GM18508 (cell line): ENCODE data around the gene CCDC149.
"Not testable (repeated sequence)": the region's sequence is repeated elsewhere in the genome, so short reads cannot be mapped to it uniquely, and the experiment has no call there.

ENCODE experiments used
- ATAC-seq: cut with Tn5 transposase; IDR thresholded peaks from one replicate; pipeline ENCODE4 v1.9.1; 2021; ENCODE audit warnings: moderate number of reproducible peaks; ENCODE audit not compliant: insufficient read depth, unreplicated experiment

The CCDC149 gene

DNA sequence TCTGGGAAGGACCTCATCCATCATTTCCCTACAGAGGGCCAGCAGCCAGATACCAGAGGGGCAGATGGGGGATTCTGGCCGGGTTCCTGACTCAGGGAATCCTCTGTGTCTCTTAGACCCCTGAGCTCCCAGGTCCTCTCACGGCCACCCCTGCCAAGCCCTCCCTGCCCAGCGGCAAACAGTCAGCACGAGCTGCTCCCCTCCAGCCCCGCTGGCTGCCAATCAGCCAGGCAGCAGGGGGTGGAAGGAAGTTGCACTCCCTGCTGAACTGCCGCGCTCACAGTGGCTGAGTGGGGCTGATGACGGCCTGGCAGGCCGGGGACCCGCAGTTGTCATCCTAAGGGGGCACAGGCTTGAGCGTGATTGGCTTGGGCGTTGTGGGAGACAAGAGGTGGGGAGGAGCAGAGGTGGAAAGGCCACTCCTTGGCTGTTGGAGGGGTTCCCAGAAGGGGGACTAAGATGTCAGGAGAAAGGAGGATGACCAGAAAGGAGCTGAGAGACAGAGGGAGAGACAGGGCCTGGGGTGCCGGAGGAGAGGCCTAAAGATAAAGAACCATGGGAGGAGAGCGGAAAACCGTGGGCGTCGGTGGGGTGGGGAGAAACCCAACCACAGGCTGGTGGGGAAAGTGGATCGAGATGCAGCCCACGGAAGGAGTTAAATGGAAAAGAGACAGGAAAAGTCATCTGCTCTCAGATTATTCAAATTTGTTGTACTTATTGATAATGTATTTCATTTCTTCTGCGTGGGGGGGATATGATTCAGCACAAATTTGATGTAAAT, 4.4 kb upstream of the CCDC149 start:
- ATAC-seq, result no peak

DNA sequence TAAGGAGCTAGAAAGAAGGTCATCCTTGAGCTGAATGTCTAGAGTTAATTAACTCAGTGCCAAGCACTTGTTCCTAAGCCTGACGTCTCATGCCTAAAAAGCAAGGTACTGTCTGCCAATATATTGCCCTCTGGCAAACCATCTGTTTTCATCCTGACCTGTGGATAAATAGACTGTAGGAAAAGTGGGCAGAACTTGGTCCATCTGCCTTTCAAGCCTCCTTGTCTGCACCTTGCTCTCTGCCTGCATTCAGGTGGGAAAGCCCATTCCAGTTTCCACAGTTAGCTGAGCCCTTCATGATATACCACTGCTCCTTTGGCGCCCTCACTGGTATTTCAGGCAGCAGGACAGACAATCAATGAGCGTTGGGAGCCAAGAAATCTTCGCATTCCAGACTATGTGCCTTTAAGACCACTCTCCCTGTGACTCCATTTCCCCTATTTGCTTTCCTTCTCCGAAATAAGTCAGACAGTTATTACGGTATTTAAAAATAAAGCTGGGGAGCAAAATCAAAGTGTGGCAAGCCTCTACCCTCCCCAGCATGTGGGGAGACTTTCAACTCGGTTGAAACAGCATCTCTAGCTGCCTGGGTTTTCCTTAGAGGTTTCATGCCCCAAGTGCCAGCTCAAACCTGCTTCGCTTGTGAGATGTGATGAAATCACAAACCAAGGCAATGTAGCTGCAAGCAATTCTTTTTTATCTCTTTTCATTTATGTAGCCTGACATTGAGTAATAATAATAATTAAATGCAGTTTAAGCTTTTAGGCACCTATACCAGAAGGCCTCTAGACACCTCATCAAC, 2.5 kb upstream of the CCDC149 start:
- ATAC-seq, result no peak

DNA sequence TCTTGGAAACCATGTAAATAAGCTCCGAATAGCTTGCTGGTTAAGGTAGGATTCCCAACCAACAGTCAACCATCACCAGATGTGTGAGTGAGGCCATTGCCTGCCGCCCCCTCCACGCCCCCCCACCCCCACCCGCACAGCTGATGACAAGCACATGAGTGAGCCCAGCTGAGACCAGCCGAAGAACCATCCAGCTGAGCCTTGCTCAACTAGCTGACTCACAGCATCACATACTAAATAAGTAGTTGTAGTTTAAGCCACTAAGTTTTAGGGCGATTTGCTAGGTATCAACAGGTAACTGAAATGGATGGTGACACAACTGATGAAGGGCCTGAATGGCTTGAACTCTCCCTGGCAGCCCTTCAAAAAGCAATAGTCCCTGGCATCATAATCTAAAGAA, 1.6 kb upstream of the CCDC149 start:
- ATAC-seq, result no peak

DNA sequence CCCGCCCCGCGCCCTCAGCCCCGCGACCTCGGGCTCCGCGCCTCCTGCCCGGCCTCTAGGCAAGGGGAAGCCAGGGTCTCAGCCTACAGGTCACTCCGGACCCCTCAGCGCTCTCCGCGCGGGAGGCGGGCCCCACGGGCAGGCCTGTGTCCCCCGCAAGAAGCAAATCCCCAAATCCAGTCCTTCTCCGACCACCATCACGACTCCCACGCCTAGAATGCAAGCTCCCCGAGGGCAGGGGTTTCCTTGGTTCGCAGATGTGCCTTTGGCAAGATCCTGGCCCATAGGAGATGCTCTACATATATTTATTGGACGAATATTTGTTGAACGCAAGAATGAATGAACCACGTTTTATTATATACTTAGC, 260 bp upstream of the CCDC149 start:
- no peak for ATAC-seq

DNA sequence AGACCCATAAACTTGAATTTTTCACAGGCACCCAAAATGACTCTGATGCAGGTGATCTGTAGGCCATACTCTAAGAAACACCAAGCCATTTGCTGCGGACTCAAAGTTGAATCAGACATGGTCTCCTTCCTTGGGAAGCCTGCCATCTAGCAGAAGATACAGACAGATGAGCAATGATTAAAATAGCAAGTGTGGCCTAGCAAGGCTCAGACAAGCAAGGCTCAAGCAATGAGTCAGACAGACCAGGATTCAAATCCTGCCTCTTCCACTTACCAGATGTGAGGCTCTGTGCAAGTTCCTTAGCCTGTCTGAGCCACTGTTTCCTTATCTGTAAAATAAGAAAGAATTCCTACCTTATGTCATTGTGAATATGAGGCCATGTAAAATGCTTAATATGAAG, 2.3 kb downstream of the CCDC149 start:
- no peak for ATAC-seq

DNA sequence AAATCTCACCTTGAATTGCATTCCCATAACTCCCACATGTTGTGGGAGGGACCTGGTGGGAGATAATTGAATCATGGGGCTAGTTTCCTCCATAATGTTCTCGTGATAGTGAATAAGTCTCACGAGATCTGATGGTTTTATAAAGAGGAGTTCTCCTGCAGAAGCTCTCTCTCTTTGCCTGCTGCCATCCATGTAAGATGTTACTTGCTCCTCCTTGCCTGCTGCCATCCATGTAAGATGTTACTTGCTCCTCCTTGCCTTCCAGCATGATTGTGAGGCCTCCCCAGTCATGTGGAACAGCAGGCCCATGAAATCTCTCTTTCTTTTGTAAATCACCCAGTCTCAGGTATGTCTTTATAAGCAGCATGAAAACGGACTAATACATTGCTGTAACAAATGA, 3.2 kb downstream of the CCDC149 start:
- ATAC-seq, result not testable (repeated sequence)

DNA sequence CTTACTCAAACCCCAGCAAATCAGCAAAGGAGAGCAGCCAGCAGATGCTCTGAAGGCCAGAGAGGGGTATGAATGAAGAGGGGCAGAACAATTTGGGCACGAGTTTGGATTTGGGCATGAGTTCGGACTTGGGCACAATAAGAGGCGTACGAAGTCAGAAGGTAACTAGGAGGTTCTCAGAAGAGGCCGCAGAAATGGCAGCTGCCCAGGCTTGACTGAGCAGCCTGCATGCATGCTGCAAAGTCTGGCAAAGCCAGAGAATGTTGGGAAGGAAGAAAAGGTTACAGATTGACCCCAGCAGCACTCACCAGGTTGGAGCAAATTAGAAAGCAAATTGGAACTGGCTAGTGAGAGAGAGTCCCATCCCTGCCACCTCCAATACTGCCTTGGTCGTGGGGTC, 15.2 kb downstream of the CCDC149 start:
- no peak for ATAC-seq

DNA sequence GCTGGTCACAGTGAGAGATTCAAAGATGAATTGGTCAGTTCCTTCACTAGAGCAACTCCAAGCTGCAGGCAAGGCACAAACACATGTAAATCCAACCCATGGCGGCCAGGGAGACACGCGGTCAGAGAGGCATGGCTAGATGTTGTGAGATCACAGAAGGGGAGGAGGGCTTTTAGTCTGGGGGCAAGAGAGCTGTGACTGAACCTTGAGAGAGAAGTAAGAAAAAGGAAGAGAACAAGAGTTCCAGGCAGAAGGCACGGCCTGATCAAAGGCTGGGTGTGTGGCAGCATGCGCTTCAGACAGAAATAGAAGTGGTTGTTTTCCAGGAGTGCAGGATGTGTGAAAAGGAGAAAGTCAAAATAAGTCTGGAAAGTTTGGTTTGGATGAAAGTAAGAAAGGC, 15.9 kb downstream of the CCDC149 start:
- no peak for ATAC-seq

DNA sequence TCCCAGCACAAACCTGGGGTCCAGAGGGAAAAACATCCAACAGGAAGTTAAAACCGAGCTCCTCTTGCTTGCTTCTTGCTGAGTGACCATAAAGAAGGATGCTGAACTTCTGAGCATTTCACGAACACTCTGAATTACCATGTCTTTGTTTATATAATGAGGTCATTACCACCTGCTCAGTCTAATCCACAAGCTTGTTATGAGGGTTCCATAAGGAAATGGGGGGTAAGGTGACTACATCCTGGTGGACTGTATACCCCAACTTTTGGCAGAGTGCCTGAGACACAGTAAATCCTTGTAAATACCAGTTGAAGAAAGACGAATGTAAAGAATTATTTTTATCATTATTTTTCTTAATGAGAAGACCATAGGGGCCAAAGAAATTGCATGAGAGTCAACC, 16.8 kb downstream of the CCDC149 start:
- no peak for ATAC-seq

DNA sequence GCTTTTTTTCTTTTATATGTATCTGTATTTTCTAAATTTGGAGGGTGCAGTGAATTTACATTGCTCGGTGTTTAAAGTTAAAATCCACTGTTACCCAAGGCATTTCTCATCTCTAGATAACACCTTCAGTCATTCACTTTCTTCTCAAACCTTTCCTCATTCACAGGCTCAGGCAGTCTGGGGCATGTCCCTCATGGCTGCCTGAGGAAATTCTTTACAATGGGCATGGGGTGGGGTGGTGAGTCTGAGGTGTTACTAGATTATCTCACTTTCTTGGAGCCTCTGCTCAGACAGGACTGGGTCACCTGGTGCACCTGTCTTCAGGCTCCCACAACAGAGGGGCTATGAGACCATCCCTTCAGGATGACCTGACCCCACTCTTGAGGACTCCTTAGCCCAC, 17.4 kb downstream of the CCDC149 start:
- ATAC-seq, result no peak

DNA sequence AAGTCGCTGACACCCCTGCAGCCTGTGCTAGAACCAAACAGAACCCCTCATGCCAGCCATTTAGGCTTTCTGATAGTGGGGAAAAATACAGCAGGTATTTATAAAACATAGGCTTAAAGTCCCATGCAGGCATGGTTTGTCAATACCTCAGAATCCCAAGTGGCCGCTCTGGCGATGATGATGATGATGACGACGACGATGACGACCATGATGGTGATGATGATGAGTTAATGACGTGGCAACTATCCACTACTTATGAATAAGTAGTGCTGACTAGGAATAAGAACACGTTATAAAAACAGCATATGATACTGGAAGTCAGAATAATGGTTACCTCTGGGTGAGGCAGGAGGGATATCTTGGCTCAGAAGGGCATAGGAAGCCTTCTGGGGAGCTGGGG, 18.0 kb downstream of the CCDC149 start:
- no peak for ATAC-seq

DNA sequence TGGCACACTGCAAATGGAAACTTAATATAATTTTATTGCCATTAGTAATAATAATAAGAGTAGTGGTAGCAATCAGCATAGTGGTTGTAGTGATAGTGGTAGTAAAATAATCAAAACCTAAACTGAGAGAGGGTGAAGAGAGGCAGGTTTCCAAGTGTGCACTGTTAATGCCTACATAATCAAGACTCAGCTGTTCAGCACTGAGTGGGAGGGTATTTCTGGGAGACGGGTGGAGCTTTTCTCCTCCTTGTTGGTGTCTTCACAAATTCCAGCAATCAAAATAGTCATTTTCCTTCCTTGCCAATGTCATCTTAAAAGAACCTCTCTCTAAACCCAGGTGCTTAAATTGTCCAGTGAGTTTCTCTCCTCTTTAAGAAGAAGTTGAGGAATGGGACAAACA, 18.6 kb downstream of the CCDC149 start:
- ATAC-seq, result no peak

DNA sequence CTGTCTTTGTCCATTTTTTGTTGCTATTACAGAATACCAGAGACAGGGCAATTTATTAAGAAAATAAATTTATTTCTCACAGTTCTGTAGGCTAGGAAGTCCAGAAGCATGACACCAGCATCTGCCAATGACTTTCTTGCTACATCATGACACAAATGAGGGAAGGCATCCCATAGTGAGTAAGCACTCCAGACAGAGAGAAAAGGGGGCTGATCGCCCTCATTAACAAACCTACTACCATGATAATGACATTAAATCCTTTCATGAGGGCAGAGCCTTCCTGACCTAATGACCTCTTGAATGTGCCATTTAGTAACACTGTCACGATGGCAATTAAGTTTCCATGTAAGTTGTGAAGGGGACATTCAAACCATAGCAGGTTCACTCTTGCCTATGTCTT, 20.1 kb downstream of the CCDC149 start:
- no peak for ATAC-seq

DNA sequence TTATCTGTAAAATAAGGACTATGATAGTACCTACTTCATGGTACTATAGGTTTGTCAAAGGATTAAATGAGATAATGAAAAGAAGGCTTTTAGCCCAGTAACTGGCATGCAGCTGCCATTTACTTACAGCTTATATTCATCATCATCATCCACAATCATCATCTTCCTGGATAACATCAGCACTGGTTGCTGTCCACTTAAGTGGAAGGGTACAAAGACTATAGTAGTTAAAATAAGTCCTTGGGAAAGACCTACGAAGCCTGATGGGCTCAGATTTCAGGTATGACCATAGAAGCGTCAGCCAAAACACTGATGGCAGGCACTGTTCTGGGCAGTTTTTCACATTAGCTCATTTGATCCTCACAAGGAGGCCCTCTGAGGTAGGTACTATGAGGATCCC, 20.6 kb downstream of the CCDC149 start:
- ATAC-seq, result no peak

DNA sequence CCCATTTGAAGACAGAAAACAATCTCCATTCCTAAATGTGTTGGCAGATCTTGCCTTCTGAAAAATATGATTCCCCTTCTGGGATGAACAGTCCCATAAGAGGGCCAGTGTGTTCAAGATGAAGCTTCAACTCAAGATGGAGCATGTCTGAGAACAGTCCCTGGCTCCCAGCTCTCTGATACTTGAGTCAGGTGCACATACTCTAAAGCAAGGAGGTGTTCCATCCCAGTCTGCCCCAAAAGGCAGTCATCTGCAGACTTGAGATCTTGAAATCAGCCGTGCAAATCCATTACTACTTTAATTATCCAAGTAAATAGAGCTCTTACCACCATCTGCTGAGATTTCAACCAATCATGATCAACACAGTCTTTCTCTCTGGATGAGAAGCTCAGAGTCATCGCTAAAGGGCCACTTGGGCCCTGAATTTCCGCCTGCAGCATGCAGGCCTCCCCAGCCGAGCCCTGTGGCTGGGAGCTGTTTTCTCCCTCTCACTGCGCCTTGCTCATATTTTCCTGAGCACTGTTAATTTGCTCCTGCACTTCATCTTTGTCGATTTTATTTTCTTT, 22.2 kb downstream of the CCDC149 start:
- ATAC-seq, result no peak

DNA sequence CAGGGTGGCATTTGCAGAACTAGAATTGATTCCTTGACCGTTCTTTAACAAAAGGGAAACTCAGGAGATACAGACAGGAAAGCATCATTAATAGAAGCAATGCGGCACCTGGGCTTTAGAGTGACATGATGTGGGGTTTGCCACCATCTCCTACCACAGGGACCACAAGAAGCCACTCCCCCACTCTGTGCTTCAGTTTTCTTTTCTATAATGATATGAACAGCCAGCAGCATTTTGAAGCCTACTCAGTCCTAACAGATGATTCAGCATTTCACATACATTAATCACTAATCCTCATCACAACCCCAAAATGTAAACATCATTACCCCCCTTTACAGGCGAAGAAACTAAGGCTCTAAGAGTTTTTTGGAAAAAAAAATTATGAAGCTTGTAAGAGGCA, 22.9 kb downstream of the CCDC149 start:
- ATAC-seq, result no peak

DNA sequence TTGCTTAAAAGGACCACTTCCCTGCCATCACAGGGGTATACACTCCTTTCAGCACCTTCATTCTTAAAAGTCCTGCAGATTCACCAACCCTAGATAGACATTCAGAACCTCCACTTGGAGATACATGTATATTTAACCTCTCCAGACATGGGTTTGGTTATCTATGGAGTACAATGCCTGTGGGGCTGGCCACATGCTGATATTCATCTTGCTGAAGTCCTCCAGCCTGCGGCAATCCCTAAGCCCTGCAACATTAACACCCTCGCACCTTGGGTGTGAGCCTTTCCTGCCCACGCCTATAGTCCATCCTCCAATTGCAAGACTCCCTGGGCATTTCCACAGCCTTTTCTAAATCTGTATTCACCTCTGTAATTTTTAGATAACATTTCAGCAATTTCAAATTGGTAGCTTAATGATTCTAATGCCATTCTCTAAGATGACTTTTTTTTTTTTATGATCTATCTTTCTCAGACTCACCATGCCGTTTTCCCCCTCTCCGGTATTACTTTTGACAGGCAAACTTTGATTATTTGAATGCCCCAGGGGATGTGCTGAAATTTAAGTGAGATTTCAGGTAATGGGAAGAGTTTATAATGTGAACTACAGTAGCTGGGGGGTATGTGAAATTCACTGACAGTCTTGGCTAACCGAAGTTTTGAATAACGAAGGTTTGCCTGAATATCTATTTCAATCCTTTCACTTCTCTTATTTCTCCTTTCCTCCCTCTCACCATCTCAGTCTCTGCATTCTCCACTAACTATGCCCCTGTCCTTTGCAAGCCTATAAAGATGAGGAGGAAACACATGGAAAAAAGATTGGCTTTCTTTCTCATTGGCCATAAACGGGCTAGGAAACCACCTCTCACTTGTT, 24.1 kb downstream of the CCDC149 start:
- ATAC-seq, result no peak

DNA sequence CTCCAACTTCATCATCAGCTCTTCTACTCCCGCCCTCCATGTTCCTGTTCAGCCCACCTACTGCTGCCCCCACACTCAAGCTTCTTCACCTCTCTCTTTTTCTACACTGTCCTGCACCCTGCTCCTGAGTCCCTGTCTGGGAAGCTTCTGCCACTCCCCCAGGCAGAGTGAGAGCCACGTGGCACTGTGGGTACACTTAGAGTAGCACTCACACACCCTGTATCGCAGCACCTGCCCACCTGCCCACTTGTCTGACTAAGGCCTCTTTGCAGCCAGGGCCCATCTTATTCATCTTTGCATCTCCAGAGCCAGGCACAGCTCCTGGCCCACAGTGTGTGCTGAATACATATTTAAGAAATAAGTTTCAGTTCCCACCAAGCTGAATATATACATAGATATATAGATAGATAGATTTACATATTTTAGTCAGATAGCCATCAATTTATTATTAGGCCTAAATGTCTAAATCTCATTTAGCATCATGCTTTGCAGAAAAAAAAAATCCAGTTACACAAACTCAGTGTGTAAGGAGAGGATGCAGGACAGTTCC, 24.9 kb downstream of the CCDC149 start:
- no peak for ATAC-seq

DNA sequence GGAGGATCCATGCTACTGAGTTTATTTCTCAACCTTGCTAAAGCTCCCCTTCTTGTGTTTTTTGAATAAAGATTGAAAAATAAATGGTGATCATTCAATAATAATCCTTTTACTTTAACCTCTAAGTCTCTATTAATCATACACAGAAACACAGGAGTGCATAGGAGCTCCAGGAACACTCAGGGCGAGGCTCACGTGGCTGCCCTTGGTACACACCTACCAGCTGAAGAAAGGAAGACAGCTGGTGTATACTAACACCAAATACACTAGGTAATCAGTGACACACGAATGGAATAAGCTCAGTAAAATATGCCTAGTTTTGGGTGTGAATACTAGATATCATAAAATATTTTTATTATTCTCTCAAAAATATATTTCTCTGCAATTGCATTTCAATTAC, 26.2 kb downstream of the CCDC149 start:
- ATAC-seq, result no peak

DNA sequence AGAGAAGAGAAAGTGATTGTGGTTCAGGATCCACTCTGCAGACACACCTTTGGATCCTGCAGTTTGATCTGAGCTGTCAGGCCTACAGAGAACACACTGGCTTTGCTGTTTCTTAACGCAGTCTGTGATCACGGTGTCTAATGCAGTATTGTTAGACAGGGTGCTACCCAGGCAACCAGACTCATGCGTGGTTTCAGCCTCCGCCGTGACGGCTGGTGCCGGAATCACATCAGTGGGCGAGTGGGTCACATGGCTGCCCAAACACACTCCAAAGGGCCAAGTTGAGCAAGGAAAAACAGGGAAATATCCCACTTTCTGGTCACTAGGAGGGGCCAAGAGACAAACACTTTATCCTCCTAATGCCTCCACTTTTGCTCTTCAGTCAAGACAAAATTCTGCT, 27.5 kb downstream of the CCDC149 start:
- no peak for ATAC-seq
